CD4-positive, alpha-beta T cell treated with Interleukin-15 for 1 hour (primary cell): ENCODE data around the gene CMIP.

Source experiments
- DNase-seq: peaks from one replicate; pipeline ENCODE4 v3.0.0-alpha.2; 2020

CMIP gene

GRCh38 chr16:81482329-81483063, 37.9 kb downstream of the CMIP start:
- DNase-seq, result no peak

- DNase-seq, result no peak
Observed at GRCh38 chr16:81483064-81483969, 38.7 kb downstream of the CMIP start.

- DNase-seq, result no peak
Observed at GRCh38 chr16:81483970-81484595, 39.5 kb downstream of the CMIP start.

GRCh38 chr16:81484908-81485624, 40.5 kb downstream of the CMIP start:
- DNase-seq, result no peak

- no peak for DNase-seq
Observed at GRCh38 chr16:81485824-81486539, 41.4 kb downstream of the CMIP start.

- no peak for DNase-seq
Observed at GRCh38 chr16:81486540-81487061, 42.0 kb downstream of the CMIP start.

GRCh38 chr16:81487301-81487720, 42.7 kb downstream of the CMIP start:
- no peak for DNase-seq

- DNase-seq, result no peak
Observed at GRCh38 chr16:81488687-81489411, 44.2 kb downstream of the CMIP start.

GRCh38 chr16:81489547-81490267, 45.1 kb downstream of the CMIP start:
- no peak for DNase-seq

GRCh38 chr16:81491541-81492188, 47.1 kb downstream of the CMIP start:
- no peak for DNase-seq

- no peak for DNase-seq
Observed at GRCh38 chr16:81492311-81492761, 47.7 kb downstream of the CMIP start.

GRCh38 chr16:81492965-81493754, 48.6 kb downstream of the CMIP start:
- DNase-seq, result no peak

GRCh38 chr16:81493755-81494433, 49.3 kb downstream of the CMIP start:
- DNase-seq, result peak; percentile 66

GRCh38 chr16:81494434-81494806, 49.8 kb downstream of the CMIP start:
- DNase-seq, result no peak

GRCh38 chr16:81494888-81495287, 50.3 kb downstream of the CMIP start:
- DNase-seq, result no peak

GRCh38 chr16:81495321-81496234, 51.0 kb downstream of the CMIP start:
- DNase-seq, result peak; percentile 40

GRCh38 chr16:81496321-81496720, 51.7 kb downstream of the CMIP start:
- DNase-seq, result no peak
